ENCODE measurements around the gene CPPED1.

The CPPED1 gene

GRCh38 chr16:12681653-12682052 lies 122.0 kb downstream of the CPPED1 start:
- DNase-seq (ENCODE audit: low spot score) = no peak

GRCh38 chr16:12680531-12680930 lies 123.2 kb downstream of the CPPED1 start:
- no peak for DNase-seq (ENCODE audit: low spot score)

GRCh38 chr16:12679660-12680272 lies 123.9 kb downstream of the CPPED1 start:
- DNase-seq (ENCODE audit: low spot score) = no peak

- no peak for DNase-seq (ENCODE audit: low spot score)
Measured at GRCh38 chr16:12678983-12679382, 124.7 kb downstream of the CPPED1 start.

- DNase-seq (ENCODE audit: low spot score) = no peak
Measured at GRCh38 chr16:12677502-12677901, 126.2 kb downstream of the CPPED1 start.

GRCh38 chr16:12675852-12676251 lies 127.8 kb downstream of the CPPED1 start:
- no peak for DNase-seq (ENCODE audit: low spot score)

- no peak for DNase-seq (ENCODE audit: low spot score)
Measured at GRCh38 chr16:12675046-12675445, 128.6 kb downstream of the CPPED1 start.

GRCh38 chr16:12674524-12674923 lies 129.2 kb downstream of the CPPED1 start:
- no peak for DNase-seq (ENCODE audit: low spot score)

GRCh38 chr16:12674071-12674470 lies 129.6 kb downstream of the CPPED1 start:
- no peak for DNase-seq (ENCODE audit: low spot score)

GRCh38 chr16:12673466-12673865 lies 130.2 kb downstream of the CPPED1 start:
- no peak for DNase-seq (ENCODE audit: low spot score)

GRCh38 chr16:12672986-12673385 lies 130.7 kb downstream of the CPPED1 start:
- no peak for DNase-seq (ENCODE audit: low spot score)

- DNase-seq (ENCODE audit: low spot score) = no peak
Measured at GRCh38 chr16:12669908-12670307, 133.8 kb downstream of the CPPED1 start.

- no peak for DNase-seq (ENCODE audit: low spot score)
Measured at GRCh38 chr16:12667909-12668308, 135.8 kb downstream of the CPPED1 start.

GRCh38 chr16:12664164-12664733 lies 139.4 kb downstream of the CPPED1 start:
- no peak for DNase-seq (ENCODE audit: low spot score)

GRCh38 chr16:12661656-12662172 lies 142.0 kb downstream of the CPPED1 start:
- DNase-seq (ENCODE audit: low spot score) = peak; percentile 27

- no peak for DNase-seq (ENCODE audit: low spot score)
Measured at GRCh38 chr16:12659871-12660270, 143.8 kb downstream of the CPPED1 start.

- no peak for DNase-seq (ENCODE audit: low spot score)
Measured at GRCh38 chr16:12658506-12658905, 145.2 kb downstream of the CPPED1 start.

GRCh38 chr16:12655537-12655936 lies 148.2 kb downstream of the CPPED1 start:
- DNase-seq (ENCODE audit: low spot score) = no peak

- DNase-seq (ENCODE audit: low spot score) = no peak
Measured at GRCh38 chr16:12653820-12654392, 149.8 kb downstream of the CPPED1 start.

- no peak for DNase-seq (ENCODE audit: low spot score)
Measured at GRCh38 chr16:12652924-12653323, 150.8 kb downstream of the CPPED1 start.

GRCh38 chr16:12651765-12652512 lies 151.7 kb downstream of the CPPED1 start:
- no peak for DNase-seq (ENCODE audit: low spot score)

- DNase-seq (ENCODE audit: low spot score) = no peak
Measured at GRCh38 chr16:12649356-12649755, 154.3 kb downstream of the CPPED1 start.
